Heart left ventricle (tissue), 13 donors: ENCODE data around the gene C16orf82.

Source experiments
- POLR2A ChIP-seq, 2 donors: fragments of 450-650 bp; IDR thresholded peaks; one replicate each; pipeline ENCODE4 v1.6.1; 2017; ENCODE audit warnings: antibody characterized with exemption in 2 of 2, mild to moderate bottlenecking in 2 of 2, moderate library complexity in 2 of 2
- TF ChIP-seq, protein P1 (sequence below), 12 donors: fragments of 200-600 bp; sonication (generic) in 4 of 12; IDR thresholded peaks; one replicate each; pipeline versions ENCODE4 v1.5.0 to v1.8.0; 2018 to 2022; ENCODE audit warnings: antibody characterized with exemption in 12 of 12, mild to moderate bottlenecking in 5 of 12
- donor health status: ischemic (EF 13 %, LVEDD 7.1; RV severe dilation, severe dysfunction).
- donor health status: DM: no; HTN: yes; CAD: no.
- donor health status: DM: no; HTN: no; CAD: no.
- donor health status: ischemic (EF 25% LVEDD 6.9; RV normal size, moderate dysfunction).
- donor health status: ischemic (EF 25% LVEDD 5.7; RV mildly dilated, moderate dysfunction).
- donor health status: ischemic (EF 35%, LVEDD 5.7; RV mildly dilated, moderate dysfunction).
- donor health status: nonischemic (EF 11% LVEDD 7.7; RV severe dilation, severe dysfunction).
- donor health status: DM: yes; HTN: yes; CAD: no.
- donor health status: PGD.
- donor health status: ischemic (EF 29% LVEDD 5.4; RV normal size, mild dysfunction).
- donor health status: nonischemic (EF 23%, LVEDD 6.1; RV moderate dilation, normal function).

DNA sequence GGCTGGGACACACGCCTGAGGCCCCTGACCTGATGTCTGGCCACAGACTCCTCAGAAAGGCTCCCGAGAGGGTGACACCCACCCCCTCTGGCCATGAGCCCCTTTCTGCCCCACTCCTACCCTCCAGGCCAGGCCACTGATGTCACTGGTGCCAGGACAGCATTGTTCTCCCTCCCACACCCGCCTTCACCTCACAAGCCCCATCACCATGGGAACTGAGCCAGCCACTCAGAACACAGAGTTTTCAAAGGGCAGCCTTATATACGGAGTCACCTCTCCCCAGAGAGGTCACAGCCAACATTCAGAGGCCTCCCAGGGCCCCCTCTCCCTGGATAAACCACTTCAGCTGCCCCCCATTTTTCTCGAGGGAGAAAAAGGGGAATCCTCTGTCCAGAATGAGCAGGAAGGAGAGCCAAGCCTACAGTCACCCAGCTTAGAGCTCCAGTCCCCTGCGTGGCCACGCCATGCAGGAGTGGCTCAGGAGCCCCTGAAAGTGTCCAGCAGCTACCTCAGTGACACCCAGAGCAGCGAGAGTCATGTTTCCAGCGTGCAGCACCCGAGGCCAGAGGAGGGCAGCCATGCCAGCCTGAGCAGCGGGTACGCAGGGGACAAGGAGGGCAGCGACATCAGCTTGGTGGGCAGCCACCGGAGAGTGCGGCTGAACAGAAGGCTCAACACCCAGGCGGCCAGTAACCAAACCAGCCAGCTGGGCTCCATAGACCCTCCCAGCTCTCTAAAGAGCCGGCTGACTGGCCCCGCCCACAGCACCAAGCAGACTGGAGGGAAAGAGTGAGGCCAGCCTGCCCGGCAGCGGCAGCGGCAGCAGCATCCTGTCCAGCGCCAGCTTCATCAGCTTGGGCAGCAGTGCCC, at the start of gene C16orf82:
- TF ChIP-seq, protein P1, sequence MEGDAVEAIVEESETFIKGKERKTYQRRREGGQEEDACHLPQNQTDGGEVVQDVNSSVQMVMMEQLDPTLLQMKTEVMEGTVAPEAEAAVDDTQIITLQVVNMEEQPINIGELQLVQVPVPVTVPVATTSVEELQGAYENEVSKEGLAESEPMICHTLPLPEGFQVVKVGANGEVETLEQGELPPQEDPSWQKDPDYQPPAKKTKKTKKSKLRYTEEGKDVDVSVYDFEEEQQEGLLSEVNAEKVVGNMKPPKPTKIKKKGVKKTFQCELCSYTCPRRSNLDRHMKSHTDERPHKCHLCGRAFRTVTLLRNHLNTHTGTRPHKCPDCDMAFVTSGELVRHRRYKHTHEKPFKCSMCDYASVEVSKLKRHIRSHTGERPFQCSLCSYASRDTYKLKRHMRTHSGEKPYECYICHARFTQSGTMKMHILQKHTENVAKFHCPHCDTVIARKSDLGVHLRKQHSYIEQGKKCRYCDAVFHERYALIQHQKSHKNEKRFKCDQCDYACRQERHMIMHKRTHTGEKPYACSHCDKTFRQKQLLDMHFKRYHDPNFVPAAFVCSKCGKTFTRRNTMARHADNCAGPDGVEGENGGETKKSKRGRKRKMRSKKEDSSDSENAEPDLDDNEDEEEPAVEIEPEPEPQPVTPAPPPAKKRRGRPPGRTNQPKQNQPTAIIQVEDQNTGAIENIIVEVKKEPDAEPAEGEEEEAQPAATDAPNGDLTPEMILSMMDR (IDR thresholded peaks at IDR 0.05), result no peak
- no peak for TF ChIP-seq POLR2A (IDR thresholded peaks at IDR 0.05)
